Gastrocnemius medialis (tissue), 4 donors: ENCODE data around the gene VPS9D1. TPM values are rescaled to one million over a fixed set of nuclear protein-coding genes. Genes with fewer than 3 reads are reported as not detected.
"Not testable (repeated sequence)": the region's sequence is repeated elsewhere in the genome, so short reads cannot be mapped to it uniquely, and the experiment has no call there.

Source experiments
- ATAC-seq, 2 donors: fragments of 150-250 bp; one replicate each; pipeline ENCODE4 v1.9.1; 2016
- DNase-seq, 2 donors: peaks; one replicate each; pipeline ENCODE4 v3.0.0-alpha.2; 2019
- H3K27ac ChIP-seq, 4 donors: fragments of 200-600 bp; sonication (generic); 1 replicate in 1 of 4; 2 replicates in 3 of 4; pipeline ENCODE4 v1.5.1; 2016 to 2018; ENCODE audit warnings: mild to moderate bottlenecking in 2 of 4, moderate library complexity in 1 of 4
- H3K27me3 ChIP-seq, 3 donors: fragments of 200-600 bp; sonication (generic) in 2 of 3; 1 replicate in 1 of 3; 2 replicates in 2 of 3; pipeline versions ENCODE4 v1.5.1 to v1.6.0; 2016 to 2019; ENCODE audit warnings: mild to moderate bottlenecking in 1 of 3, moderate library complexity in 1 of 3
- H3K36me3 ChIP-seq, 2 donors: fragments of 200-600 bp; sonication (generic) in 1 of 2; one replicate each; pipeline ENCODE4 v1.5.1; 2017 to 2018
- H3K4me1 ChIP-seq, 2 donors: fragments of 200-600 bp; sonication (generic) in 1 of 2; one replicate each; pipeline ENCODE4 v1.5.1; 2016 to 2017; ENCODE audit warnings: mild to moderate bottlenecking in 2 of 2
- H3K4me3 ChIP-seq, 4 donors: fragments of 200-600 bp; sonication (generic) in 3 of 4; 1 replicate in 1 of 4; 2 replicates in 3 of 4; pipeline ENCODE4 v1.5.1; 2016 to 2019; ENCODE audit warnings: mild to moderate bottlenecking in 2 of 4
- H3K9me3 ChIP-seq, 3 donors: fragments of 200-600 bp; sonication (generic) in 2 of 3; 1 replicate in 1 of 3; 2 replicates in 2 of 3; pipeline ENCODE4 v1.5.1; 2016 to 2019
- CTCF ChIP-seq, 5 experiments: fragments of 450-650 bp in 3 of 5; fragments of 200-600 bp in 2 of 5; sonication (generic) in 2 of 5; IDR thresholded peaks in 4 of 5; conservative IDR thresholded peaks in 1 of 5; 1 replicate in 4 of 5; 2 replicates in 1 of 5; pipeline ENCODE4 v1.5.1; 2016 to 2019; ENCODE audit warnings: antibody characterized with exemption in 5 of 5, mild to moderate bottlenecking in 3 of 5, moderate library complexity in 3 of 5
- POLR2A ChIP-seq, 2 donors: fragments of 450-650 bp; IDR thresholded peaks; one replicate each; pipeline ENCODE4 v1.6.1; 2017; ENCODE audit warnings: antibody characterized with exemption in 2 of 2, mild to moderate bottlenecking in 2 of 2, moderate library complexity in 2 of 2
- in situ Hi-C, 4 donors: fragments of 200-750 bp; cut with MboI; loops; one replicate each; pipeline versions ENCODE4 v1.15.0 to v1.8.0; 2017; ENCODE audit warnings: low sequenced_read_pairs in 4 of 4
- intact Hi-C: fragments of 100-400 bp; cut with DNase I; formaldehyde crosslinking; loops from one replicate; pipeline ENCODE4 v1.15.1; 2023; ENCODE audit warnings: low total_unique reads
- total RNA-seq, 4 donors: library from RNA; depleted of rRNA; stranded (reverse); fragments of >200 nt; gene quantifications; one replicate each; pipeline versions ENCODE4 v1.1.0 to v1.2.3, GENCODE V29; 2016

The VPS9D1 gene
- total RNA-seq, 4 donors from 2014 or later = 2.3 to 9.4 (median 3.4) TPM

- no peak for ATAC-seq
- no peaks in the 10 kb centered on the region for H3K4me1 ChIP-seq
- in situ Hi-C loops = no loop called here
- TF ChIP-seq POLR2A (IDR thresholded peaks at IDR 0.05) = no peak
- TF ChIP-seq CTCF (IDR thresholded peaks at IDR 0.05 in 4 of 5, conservative IDR thresholded peaks at IDR 0.05 in 1 of 5) = no peak
- no peak overlapping the region for H3K27ac ChIP-seq
- intact Hi-C loops = no loop called here
- no peaks in the 10 kb centered on the region for H3K9me3 ChIP-seq
- DNase-seq = no peak
- H3K4me3 ChIP-seq = no peak overlapping the region
- no peaks in the 10 kb centered on the region for H3K36me3 ChIP-seq
- H3K27me3 ChIP-seq = no peaks in the 10 kb centered on the region
Observed at GRCh38 chr16:89678258-89678657, 42.4 kb downstream of the VPS9D1 start.

GRCh38 chr16:89672177-89672941, 48.3 kb downstream of the VPS9D1 start:
- DNase-seq (no peak), ATAC-seq (no peak)
- no peaks in the 10 kb centered on the region for H3K9me3 ChIP-seq
- H3K4me1 ChIP-seq = no peaks in the 10 kb centered on the region
- no peaks in the 10 kb centered on the region for H3K36me3 ChIP-seq
- TF ChIP-seq CTCF (IDR thresholded peaks at IDR 0.05 in 4 of 5, conservative IDR thresholded peaks at IDR 0.05 in 1 of 5) (no peak), POLR2A (IDR thresholded peaks at IDR 0.05) (no peak)
- in situ Hi-C loops = no loop called here
- no peaks in the 10 kb centered on the region for H3K27me3 ChIP-seq
- H3K27ac ChIP-seq = peak overlapping the region in 3 of 4 donors; percentile 11 to 50 (median 41)
- H3K4me3 ChIP-seq = no peak overlapping the region
- intact Hi-C loops = no loop called here

GRCh38 chr16:89671565-89671964, 49.1 kb downstream of the VPS9D1 start:
- H3K36me3 ChIP-seq, H3K4me1 ChIP-seq, DNase-seq, in situ Hi-C loops, H3K27me3 ChIP-seq, intact Hi-C loops, H3K4me3 ChIP-seq, H3K9me3 ChIP-seq, ATAC-seq, H3K27ac ChIP-seq: not testable (repeated sequence)

- no peaks in the 10 kb centered on the region for H3K9me3 ChIP-seq
- no peak for DNase-seq
- H3K36me3 ChIP-seq = no peaks in the 10 kb centered on the region
- intact Hi-C loops (no loop called here), in situ Hi-C loops (no loop called here)
- no peak overlapping the region for H3K27ac ChIP-seq
- H3K27me3 ChIP-seq = no peaks in the 10 kb centered on the region
- TF ChIP-seq CTCF (IDR thresholded peaks at IDR 0.05 in 4 of 5, conservative IDR thresholded peaks at IDR 0.05 in 1 of 5) (no peak), POLR2A (IDR thresholded peaks at IDR 0.05) (no peak)
- ATAC-seq = no peak
- H3K4me3 ChIP-seq = no peak overlapping the region
- no peaks in the 10 kb centered on the region for H3K4me1 ChIP-seq
Observed at GRCh38 chr16:89670496-89671431, 49.9 kb downstream of the VPS9D1 start.

GRCh38 chr16:89669755-89670154, 50.9 kb downstream of the VPS9D1 start:
- no peaks in the 10 kb centered on the region for H3K9me3 ChIP-seq
- H3K4me3 ChIP-seq = no peak overlapping the region
- no peaks in the 10 kb centered on the region for H3K36me3 ChIP-seq
- no peaks in the 10 kb centered on the region for H3K4me1 ChIP-seq
- no peaks in the 10 kb centered on the region for H3K27me3 ChIP-seq
- ATAC-seq = no peak
- intact Hi-C loops = no loop called here
- no peak overlapping the region for H3K27ac ChIP-seq
- TF ChIP-seq POLR2A (IDR thresholded peaks at IDR 0.05) (no peak), CTCF (IDR thresholded peaks at IDR 0.05 in 4 of 5, conservative IDR thresholded peaks at IDR 0.05 in 1 of 5) (no peak)
- DNase-seq = no peak
- in situ Hi-C loops = no loop called here
